Stomach smooth muscle (tissue), 2 donors: ENCODE results near the gene IL21R.

Experiments
- H3K27ac ChIP-seq: one replicate; pipeline ENCODE4 v1.7.0; 2013; ENCODE audit warnings: mild to moderate bottlenecking, low read length, inconsistent platforms
- H3K27me3 ChIP-seq, 2 donors: one replicate each; pipeline ENCODE4 v1.7.0; 2013; ENCODE audit warnings: low read length in 2 of 2; ENCODE audit not compliant: insufficient read depth in 2 of 2, control insufficient read depth in 1 of 2
- H3K36me3 ChIP-seq, 2 donors: one replicate each; pipeline ENCODE4 v1.7.0; 2013; ENCODE audit warnings: low read length in 2 of 2; ENCODE audit not compliant: control insufficient read depth in 2 of 2, insufficient read depth in 2 of 2
- H3K4me1 ChIP-seq: one replicate; pipeline ENCODE4 v1.7.0; 2013; ENCODE audit warnings: low read length; ENCODE audit not compliant: control insufficient read depth, insufficient read depth
- H3K4me3 ChIP-seq, 2 donors: one replicate each; pipeline ENCODE4 v1.7.0; 2013; ENCODE audit warnings: low read length in 2 of 2
- H3K9ac ChIP-seq, 2 donors: one replicate each; pipeline ENCODE4 v1.7.0; 2013; ENCODE audit warnings: low read length in 2 of 2, mild to moderate bottlenecking in 1 of 2
- H3K9me3 ChIP-seq, 2 donors: one replicate each; pipeline ENCODE4 v1.7.0; 2013; ENCODE audit warnings: low read length in 2 of 2; ENCODE audit not compliant: control insufficient read depth in 2 of 2
- donor health status: healthy.
- donor health status: Pancreatic carcinoma.

IL21R gene

GRCh38 chr16:27470567-27471431 lies 68.8 kb downstream of the IL21R start:
- no peak overlapping the region for H3K27ac ChIP-seq
- peaks cover 64 to 87% of the 10 kb centered on the region in 2 donors for H3K36me3 ChIP-seq

GRCh38 chr16:27471661-27472060 lies 69.7 kb downstream of the IL21R start:
- Histone ChIP-seq H3K27ac (no peak overlapping the region), H3K36me3 (peaks cover 63 to 84% of the 10 kb centered on the region in 2 donors), H3K9me3 (no peaks in the 10 kb centered on the region), H3K4me1 (no peaks in the 10 kb centered on the region), H3K4me3 (no peak overlapping the region), H3K27me3 (no peaks in the 10 kb centered on the region), H3K9ac (no peak overlapping the region)

More at GRCh38 chr16:27470567-27471431, 68.8 kb downstream of the IL21R start:
- Histone ChIP-seq H3K9ac (no peak overlapping the region), H3K4me1 (no peaks in the 10 kb centered on the region), H3K4me3 (no peak overlapping the region), H3K9me3 (no peaks in the 10 kb centered on the region), H3K27me3 (no peaks in the 10 kb centered on the region)

GRCh38 chr16:27472091-27473020 lies 70.4 kb downstream of the IL21R start:
- Histone ChIP-seq H3K36me3 (peaks cover 67 to 82% of the 10 kb centered on the region in 2 donors), H3K27ac (no peak overlapping the region), H3K9ac (no peak overlapping the region), H3K4me1 (no peaks in the 10 kb centered on the region), H3K4me3 (no peak overlapping the region), H3K27me3 (no peaks in the 10 kb centered on the region), H3K9me3 (no peaks in the 10 kb centered on the region)

GRCh38 chr16:27473101-27473900 lies 71.3 kb downstream of the IL21R start:
- Histone ChIP-seq H3K27me3 (no peaks in the 10 kb centered on the region), H3K4me1 (no peaks in the 10 kb centered on the region), H3K27ac (no peak overlapping the region), H3K9me3 (no peaks in the 10 kb centered on the region), H3K36me3 (peaks cover 63 to 78% of the 10 kb centered on the region in 2 donors), H3K9ac (no peak overlapping the region), H3K4me3 (no peak overlapping the region)

- H3K36me3 ChIP-seq: peaks cover 67 to 74% of the 10 kb centered on the region in 2 donors
- no peak overlapping the region for H3K4me3 ChIP-seq
- no peaks in the 10 kb centered on the region for H3K27me3 ChIP-seq
- no peaks in the 10 kb centered on the region for H3K9me3 ChIP-seq
- H3K9ac ChIP-seq: no peak overlapping the region
- H3K4me1 ChIP-seq: no peaks in the 10 kb centered on the region
- H3K27ac ChIP-seq: no peak overlapping the region
These were observed 72.1 kb downstream of the IL21R start for GRCh38 chr16:27474041-27474440.

GRCh38 chr16:27474921-27475320 lies 72.9 kb downstream of the IL21R start:
- no peaks in the 10 kb centered on the region for H3K4me1 ChIP-seq
- H3K4me3 ChIP-seq: no peak overlapping the region
- H3K27me3 ChIP-seq: no peaks in the 10 kb centered on the region
- peaks cover 58 to 66% of the 10 kb centered on the region in 2 donors for H3K36me3 ChIP-seq
- no peak overlapping the region for H3K9ac ChIP-seq
- H3K27ac ChIP-seq: no peak overlapping the region
- no peaks in the 10 kb centered on the region for H3K9me3 ChIP-seq

DNA sequence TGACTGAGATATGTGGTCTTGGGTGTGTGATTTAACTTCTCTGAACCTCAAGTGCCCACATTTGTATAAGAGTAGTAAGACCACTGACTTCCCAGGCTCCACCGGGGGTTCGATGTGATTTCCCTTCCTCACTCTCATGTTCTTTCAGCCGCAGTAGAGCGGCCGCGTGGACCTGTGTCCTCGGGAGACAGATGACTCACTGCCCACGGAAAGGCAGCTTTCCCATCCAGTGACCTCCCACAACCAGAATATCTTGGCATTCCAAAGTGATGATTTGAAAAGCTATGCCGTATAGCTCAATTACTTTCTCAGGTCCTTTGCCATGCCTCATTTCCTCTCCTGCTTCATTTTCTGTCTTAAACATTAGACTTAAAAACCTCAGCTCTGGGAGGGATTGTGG lies 73.6 kb downstream of the IL21R start:
- no peaks in the 10 kb centered on the region for H3K9me3 ChIP-seq
- H3K9ac ChIP-seq: no peak overlapping the region
- no peak overlapping the region for H3K4me3 ChIP-seq
- no peaks in the 10 kb centered on the region for H3K4me1 ChIP-seq
- no peak overlapping the region for H3K27ac ChIP-seq
- H3K36me3 ChIP-seq: peaks cover 58 to 63% of the 10 kb centered on the region in 2 donors
- H3K27me3 ChIP-seq: no peaks in the 10 kb centered on the region

- no peak overlapping the region for H3K9ac ChIP-seq
- H3K27ac ChIP-seq: no peak overlapping the region
- no peaks in the 10 kb centered on the region for H3K27me3 ChIP-seq
- no peak overlapping the region for H3K4me3 ChIP-seq
- no peaks in the 10 kb centered on the region for H3K4me1 ChIP-seq
- no peaks in the 10 kb centered on the region for H3K9me3 ChIP-seq
- H3K36me3 ChIP-seq: peaks cover 62 to 63% of the 10 kb centered on the region in 2 donors
These were observed 74.3 kb downstream of the IL21R start for GRCh38 chr16:27476240-27476639.

- Histone ChIP-seq H3K4me3 (no peak overlapping the region), H3K36me3 (peaks cover 65 to 74% of the 10 kb centered on the region in 2 donors), H3K9ac (no peak overlapping the region), H3K4me1 (peaks cover 3% of the 10 kb centered on the region), H3K27ac (no peak overlapping the region), H3K9me3 (no peaks in the 10 kb centered on the region), H3K27me3 (no peaks in the 10 kb centered on the region)
These were observed 78.8 kb downstream of the IL21R start for GRCh38 chr16:27480761-27481160.

DNA sequence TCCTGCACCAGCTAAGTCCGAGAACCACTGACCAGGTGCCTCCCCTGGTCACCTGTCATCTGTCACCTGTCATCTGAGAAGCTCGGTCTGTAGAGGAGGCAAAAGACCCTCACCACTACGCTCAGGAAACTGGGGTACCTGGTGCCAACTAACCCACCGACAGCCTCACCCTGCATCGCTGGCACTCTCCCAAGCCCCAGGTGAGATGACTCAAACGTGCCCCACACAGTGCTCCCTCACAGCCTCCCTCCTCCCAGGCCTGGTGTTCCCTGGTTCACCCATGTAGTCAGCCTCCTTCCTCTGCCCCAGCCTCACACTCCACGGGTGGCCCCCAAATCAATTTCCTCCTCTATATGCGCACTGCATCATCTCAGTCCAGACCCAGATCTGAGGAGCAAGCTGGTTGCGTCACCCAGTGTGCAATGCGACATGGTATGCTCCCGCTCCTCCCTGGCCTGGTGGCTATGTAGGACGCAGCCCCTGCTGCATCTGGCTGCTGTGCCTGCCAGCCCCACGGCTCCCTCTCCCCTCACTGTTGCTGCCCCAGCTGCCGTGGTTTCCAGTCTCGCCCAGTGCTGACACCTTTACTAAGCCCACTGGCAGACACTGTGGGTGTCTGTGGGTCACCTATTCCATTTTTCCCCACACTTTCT lies 79.4 kb downstream of the IL21R start:
- no peak overlapping the region for H3K27ac ChIP-seq
- H3K27me3 ChIP-seq: no peaks in the 10 kb centered on the region
- no peak overlapping the region for H3K9ac ChIP-seq
- H3K4me1 ChIP-seq: peaks cover 3% of the 10 kb centered on the region
- peaks cover 62 to 73% of the 10 kb centered on the region in 2 donors for H3K36me3 ChIP-seq
- H3K4me3 ChIP-seq: no peak overlapping the region
- H3K9me3 ChIP-seq: no peaks in the 10 kb centered on the region
